H9 (cell line): ENCODE measurements around the gene MT3. TPM values are rescaled to one million over a fixed set of nuclear protein-coding genes. Genes with fewer than 3 reads are reported as not detected.

Source experiments
- DNase-seq: peaks from one replicate; pipeline ENCODE4 v3.0.0-alpha.2; 2017
- H2AFZ ChIP-seq: one replicate; pipeline ENCODE4 v1.6.1; 2013; ENCODE audit warnings: mild to moderate bottlenecking, low read length, control low read depth, moderate library complexity
- H2AK5ac ChIP-seq: 2 replicates; pipeline ENCODE4 v1.6.1; 2013; ENCODE audit warnings: low read length, control low read depth, mixed read lengths; ENCODE audit not compliant: insufficient read length
- H2BK120ac ChIP-seq: one replicate; pipeline ENCODE4 v1.6.1; 2013; ENCODE audit warnings: low read depth, mild to moderate bottlenecking, low read length, control low read depth, inconsistent platforms; ENCODE audit not compliant: poor library complexity, severe bottlenecking
- H2BK12ac ChIP-seq: 2 replicates; pipeline ENCODE4 v1.6.1; 2013; ENCODE audit warnings: low read length, control low read depth, mixed read lengths, low read depth; ENCODE audit not compliant: insufficient read length
- H2BK15ac ChIP-seq: 2 replicates; pipeline ENCODE4 v1.6.1; 2013; ENCODE audit warnings: low read depth, low read length, control low read depth
- H2BK20ac ChIP-seq: one replicate; pipeline ENCODE4 v1.6.1; 2013; ENCODE audit warnings: low read depth, mild to moderate bottlenecking, low read length, control low read depth, inconsistent platforms; ENCODE audit not compliant: poor library complexity, severe bottlenecking
- H2BK5ac ChIP-seq: 2 replicates; pipeline ENCODE4 v1.6.1; 2013; ENCODE audit warnings: low read length, control low read depth, mixed read lengths; ENCODE audit not compliant: insufficient read length
- H3K14ac ChIP-seq: 2 replicates; pipeline ENCODE4 v1.6.1; 2013; ENCODE audit warnings: low read length, control low read depth; ENCODE audit not compliant: insufficient read depth
- H3K18ac ChIP-seq: 2 replicates; pipeline ENCODE4 v1.6.1; 2013; ENCODE audit warnings: low read depth, mild to moderate bottlenecking, mixed read lengths, low read length, control low read depth; ENCODE audit not compliant: insufficient read length
- H3K23ac ChIP-seq: 2 replicates; pipeline ENCODE4 v1.6.1; 2013; ENCODE audit warnings: low read length, control low read depth, mixed read lengths, low read depth; ENCODE audit not compliant: insufficient read length
- H3K23me2 ChIP-seq: 2 replicates; pipeline ENCODE4 v1.6.1; 2013; ENCODE audit warnings: low read depth, mild to moderate bottlenecking, mixed read lengths, low read length, control low read depth; ENCODE audit not compliant: insufficient read length, poor library complexity, severe bottlenecking
- H3K27ac ChIP-seq: 2 replicates; pipeline ENCODE4 v1.5.1; 2013; ENCODE audit warnings: low read length, control low read depth, mixed read lengths, low read depth; ENCODE audit not compliant: insufficient read length
- H3K27me3 ChIP-seq: 2 replicates; pipeline ENCODE4 v1.6.1; 2013; ENCODE audit warnings: low read length, control low read depth, inconsistent platforms; ENCODE audit not compliant: insufficient read depth
- H3K4ac ChIP-seq: 2 replicates; pipeline ENCODE4 v1.6.1; 2013; ENCODE audit warnings: low read depth, mild to moderate bottlenecking, control low read depth, inconsistent platforms, low read length, moderate library complexity
- H3K4me1 ChIP-seq: 2 replicates; pipeline ENCODE4 v1.6.1; 2013; ENCODE audit warnings: low read length, control low read depth, inconsistent platforms; ENCODE audit not compliant: insufficient read depth
- H3K4me2 ChIP-seq: 2 replicates; pipeline ENCODE4 v1.6.1; 2013; ENCODE audit warnings: low read length, control low read depth, mixed read lengths; ENCODE audit not compliant: insufficient read length, insufficient read depth
- H3K56ac ChIP-seq: 2 replicates; pipeline ENCODE4 v1.6.1; 2013; ENCODE audit warnings: low read depth, mild to moderate bottlenecking, mixed read lengths, low read length, control low read depth; ENCODE audit not compliant: insufficient read length
- H3K79me1 ChIP-seq: 2 replicates; pipeline ENCODE4 v1.6.1; 2013; ENCODE audit warnings: low read depth, mild to moderate bottlenecking, moderate library complexity, low read length, control low read depth, inconsistent platforms; ENCODE audit not compliant: insufficient read depth, poor library complexity, severe bottlenecking
- H3K79me2 ChIP-seq: 2 replicates; pipeline ENCODE4 v1.6.1; 2013; ENCODE audit warnings: low read length, control low read depth, inconsistent platforms; ENCODE audit not compliant: insufficient read depth
- H3K9ac ChIP-seq: 2 replicates; pipeline ENCODE4 v1.6.1; 2013; ENCODE audit warnings: low read length, control low read depth, mixed read lengths; ENCODE audit not compliant: insufficient read length; ENCODE audit errors: extremely low read depth
- H3K9me3 ChIP-seq: one replicate; pipeline ENCODE4 v1.6.1; 2013; ENCODE audit warnings: low read depth, low read length, inconsistent platforms; ENCODE audit not compliant: control insufficient read depth
- H3T11ph ChIP-seq: one replicate; pipeline ENCODE4 v1.6.1; 2013; ENCODE audit warnings: mild to moderate bottlenecking, low read length, control low read depth, inconsistent platforms
- H4K20me1 ChIP-seq: one replicate; pipeline ENCODE4 v1.6.1; 2013; ENCODE audit not compliant: control insufficient read depth, insufficient read length, insufficient read depth
- H4K5ac ChIP-seq: 2 replicates; pipeline ENCODE4 v1.6.1; 2013; ENCODE audit warnings: low read depth, mild to moderate bottlenecking, mixed read lengths, low read length, control low read depth; ENCODE audit not compliant: insufficient read length
- H4K8ac ChIP-seq: replicated peaks from 2 replicates; pipeline ENCODE4 v1.6.1; 2013; ENCODE audit warnings: low read length, control low read depth, mixed read lengths, low read depth; ENCODE audit not compliant: insufficient read length
- H4K91ac ChIP-seq: 2 replicates; pipeline ENCODE4 v1.6.1; 2013; ENCODE audit warnings: low read depth, mild to moderate bottlenecking, moderate library complexity, mixed read lengths, low read length, control low read depth; ENCODE audit not compliant: insufficient read length
- H3K27ac Mint-ChIP-seq, 3 experiments: 2 replicates in 2 of 3; 3 replicates in 1 of 3; pipeline ENCODE4 v1.8.0; 2020 to 2021; ENCODE audit warnings: mixed read lengths in 3 of 3, mild to moderate bottlenecking in 1 of 3, moderate library complexity in 1 of 3
- H3K27me3 Mint-ChIP-seq: 2 replicates; pipeline ENCODE4 v1.8.0; 2021; ENCODE audit warnings: low read depth, mild to moderate bottlenecking, moderate library complexity, mixed read lengths
- H3K36me3 Mint-ChIP-seq, 3 experiments: 2 replicates in 2 of 3; 3 replicates in 1 of 3; pipeline ENCODE4 v1.8.0; 2020 to 2021; ENCODE audit warnings: low read depth in 3 of 3, mixed read lengths in 3 of 3; ENCODE audit not compliant: insufficient read depth in 1 of 3
- H3K4me1 Mint-ChIP-seq, 2 experiments: 2 replicates each; pipeline ENCODE4 v1.8.0; 2020; ENCODE audit warnings: mixed read lengths in 2 of 2
- H3K4me3 Mint-ChIP-seq, 2 experiments: 2 replicates in 1 of 2; 3 replicates in 1 of 2; pipeline ENCODE4 v1.8.0; 2020 to 2021; ENCODE audit warnings: mild to moderate bottlenecking in 2 of 2, mixed read lengths in 2 of 2, moderate library complexity in 1 of 2
- H3K9me3 Mint-ChIP-seq, 2 experiments: 2 replicates in 1 of 2; 3 replicates in 1 of 2; pipeline ENCODE4 v1.8.0; 2020; ENCODE audit warnings: mild to moderate bottlenecking in 2 of 2, mixed read lengths in 2 of 2, moderate library complexity in 1 of 2
- WGBS: extraction: QIAGEN DNeasy Blood & Tissue Kit; methylation state at CpG from one replicate; pipeline ENCODE4 v1.1.7; 2013; ENCODE audit warnings: missing lambda C conversion rate, low lambda C conversion rate, mixed read lengths; ENCODE audit not compliant: insufficient read length; ENCODE audit errors: extremely low coverage; 5-methylcytosine and 5-hydroxymethylcytosine counted together
- total RNA-seq: library from RNA; stranded (reverse); gene quantifications from 2 replicates; pipeline ENCODE4 v1.2.1, GENCODE V29; 2021
- TF ChIP-seq, protein P1 (sequence below): fragments of 200-600 bp; sonication (generic); conservative IDR thresholded peaks from 3 replicates; pipeline ENCODE4 v1.8.0; 2021; ENCODE audit warnings: antibody characterized with exemption, mild to moderate bottlenecking

MT3 gene
- total RNA-seq, 1 experiment from 2014 or later: not detected

DNA sequence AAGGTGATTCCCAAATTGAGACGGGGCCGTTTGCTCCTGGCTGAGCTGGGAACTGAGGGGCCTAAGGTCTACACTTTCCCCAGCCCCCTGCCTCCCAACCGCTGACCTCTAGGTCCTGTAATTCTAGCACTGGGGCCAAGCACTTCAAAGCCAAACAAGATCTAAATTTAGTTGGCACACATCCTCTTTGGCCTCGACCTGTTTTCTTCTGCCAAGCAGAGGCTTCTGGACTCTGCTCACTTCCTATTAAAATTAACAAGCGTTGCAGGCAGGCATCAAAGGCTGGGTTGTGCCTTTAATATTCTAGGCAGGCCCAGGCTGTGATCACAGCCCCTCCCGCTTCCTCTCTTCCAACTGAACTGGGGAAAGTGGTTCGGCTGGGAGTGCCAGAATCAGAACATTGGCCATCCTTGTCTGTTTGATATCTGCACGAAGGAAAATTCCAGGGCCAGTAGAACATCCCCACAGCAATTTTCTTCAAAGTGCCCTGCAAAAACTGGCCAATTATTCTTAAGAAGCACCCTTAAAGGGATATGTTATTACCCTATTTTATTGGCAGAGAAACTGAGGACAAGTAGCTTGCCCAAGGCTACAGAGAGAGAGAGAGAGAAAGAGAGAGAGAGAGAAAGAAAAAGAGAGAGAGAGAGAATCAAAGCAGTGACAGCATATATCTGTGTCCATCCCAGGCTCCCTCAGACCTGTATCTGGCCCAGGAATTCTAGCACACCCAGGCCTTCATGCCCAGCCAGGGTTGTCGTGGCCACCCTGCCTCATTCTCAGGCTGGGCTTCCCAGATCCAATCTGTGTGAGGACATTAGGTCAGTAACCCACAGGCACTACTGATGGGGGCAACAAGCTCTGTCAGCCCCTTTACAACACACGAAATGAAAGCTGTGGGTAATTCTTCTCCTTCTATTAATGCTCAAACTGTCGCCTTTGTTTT, 37.3 kb upstream of the MT3 start:
- peak overlapping the region in 1 of 2 experiments; percentile 34; a peak in 1 of 5 replicates for H3K4me3 Mint-ChIP-seq
- no peaks in the 10 kb centered on the region; a peak in 1 of 7 replicates for H3K36me3 Mint-ChIP-seq
- peaks cover 20 to 24% of the 10 kb centered on the region in 2 experiments for H3K4me1 Mint-ChIP-seq
- no peaks in the 10 kb centered on the region; a peak in 1 of 5 replicates for H3K9me3 Mint-ChIP-seq
- Histone ChIP-seq H3K14ac (no peak overlapping the region), H3K27me3 (no peaks in the 10 kb centered on the region), H3K56ac (no peak overlapping the region), H2BK120ac (no peak overlapping the region), H3K27ac (no peak overlapping the region), H2BK5ac (no peak overlapping the region), H4K5ac (no peak overlapping the region), H2AFZ (no peak overlapping the region), H3K79me1 (no peaks in the 10 kb centered on the region), H2BK15ac (no peak overlapping the region), H4K8ac (no peak overlapping the region), H3K9ac (no peak overlapping the region), H3K79me2 (no peaks in the 10 kb centered on the region), H2AK5ac (no peak overlapping the region), H2BK12ac (no peak overlapping the region), H3K4ac (no peak overlapping the region), H3K9me3 (no peaks in the 10 kb centered on the region), H4K20me1 (no peaks in the 10 kb centered on the region), H3K4me1 (peaks cover 4% of the 10 kb centered on the region; the same call in 1 of the 2 replicates), H3K18ac (no peak overlapping the region), H2BK20ac (no peak overlapping the region), H3K23me2 (no peaks in the 10 kb centered on the region), H3K4me2 (no peak overlapping the region), H3K23ac (no peak overlapping the region), H3T11ph (no peak overlapping the region), H4K91ac (no peak overlapping the region)
- DNase-seq: no peak
- no CpG with 5 or more reads among the region's 11 CpGs for WGBS
- TF ChIP-seq, protein P1, sequence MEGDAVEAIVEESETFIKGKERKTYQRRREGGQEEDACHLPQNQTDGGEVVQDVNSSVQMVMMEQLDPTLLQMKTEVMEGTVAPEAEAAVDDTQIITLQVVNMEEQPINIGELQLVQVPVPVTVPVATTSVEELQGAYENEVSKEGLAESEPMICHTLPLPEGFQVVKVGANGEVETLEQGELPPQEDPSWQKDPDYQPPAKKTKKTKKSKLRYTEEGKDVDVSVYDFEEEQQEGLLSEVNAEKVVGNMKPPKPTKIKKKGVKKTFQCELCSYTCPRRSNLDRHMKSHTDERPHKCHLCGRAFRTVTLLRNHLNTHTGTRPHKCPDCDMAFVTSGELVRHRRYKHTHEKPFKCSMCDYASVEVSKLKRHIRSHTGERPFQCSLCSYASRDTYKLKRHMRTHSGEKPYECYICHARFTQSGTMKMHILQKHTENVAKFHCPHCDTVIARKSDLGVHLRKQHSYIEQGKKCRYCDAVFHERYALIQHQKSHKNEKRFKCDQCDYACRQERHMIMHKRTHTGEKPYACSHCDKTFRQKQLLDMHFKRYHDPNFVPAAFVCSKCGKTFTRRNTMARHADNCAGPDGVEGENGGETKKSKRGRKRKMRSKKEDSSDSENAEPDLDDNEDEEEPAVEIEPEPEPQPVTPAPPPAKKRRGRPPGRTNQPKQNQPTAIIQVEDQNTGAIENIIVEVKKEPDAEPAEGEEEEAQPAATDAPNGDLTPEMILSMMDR: no peak
- H3K27me3 Mint-ChIP-seq: peaks cover 23% of the 10 kb centered on the region
- H3K27ac Mint-ChIP-seq: no peak overlapping the region; a peak in 1 of 7 replicates
